ENCODE data around the gene ZFP69. TPM values are rescaled to one million over a fixed set of nuclear protein-coding genes. Genes with fewer than 3 reads are reported as not detected.
A peak's percentile ranks its signal among the peaks of the same experiment; 100 is the strongest.

Gene ZFP69
- total RNA-seq, 4 donors from 2014 or later = 0.92 to 4.8 (median 3.0) TPM

DNA sequence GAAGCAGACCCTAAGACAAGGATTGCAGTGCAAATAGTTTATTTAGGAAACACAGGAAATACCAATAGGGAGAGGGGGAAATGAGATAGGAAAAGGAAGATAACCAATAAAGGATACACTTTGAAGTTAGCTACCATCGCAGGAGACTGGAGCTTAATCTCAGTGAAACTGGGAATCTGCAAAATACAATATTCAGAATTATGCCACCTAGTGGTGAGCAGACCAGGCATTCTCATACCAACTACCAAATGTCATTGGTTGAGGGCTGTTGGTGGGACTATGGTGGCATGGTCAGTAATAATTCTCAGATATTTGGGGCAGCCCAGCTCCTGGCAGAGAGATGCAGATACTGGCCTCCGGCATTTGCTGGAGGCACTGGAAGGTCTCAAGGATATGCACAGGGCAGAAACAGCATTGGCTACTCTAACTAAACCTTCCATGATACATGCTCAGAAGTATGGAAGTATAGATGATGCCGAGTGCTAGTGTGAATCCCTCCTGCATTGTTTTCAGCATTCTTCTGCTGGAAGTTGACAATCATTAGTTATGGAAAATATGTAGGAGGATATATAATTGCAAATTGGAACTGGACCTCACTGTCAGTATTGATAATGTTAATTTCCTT, 38.6 kb upstream of the ZFP69 start:
- no peak overlapping the region for H3K4me3 ChIP-seq (replicated peaks in 1 of 3)
- intact Hi-C loops (cut with DNase I) = no loop called here
- H3K36me3 ChIP-seq = no peaks in the 10 kb centered on the region
- 76 to 78% methylated on average over 3 of the region's 3 CpGs for WGBS, 2 donors
- H3K27ac ChIP-seq = no peak overlapping the region
- H3K4me1 ChIP-seq = peaks cover 0 to 4% of the 10 kb centered on the region in 2 donors
- H3K27me3 ChIP-seq = no peaks in the 10 kb centered on the region
- TF ChIP-seq, protein P1, sequence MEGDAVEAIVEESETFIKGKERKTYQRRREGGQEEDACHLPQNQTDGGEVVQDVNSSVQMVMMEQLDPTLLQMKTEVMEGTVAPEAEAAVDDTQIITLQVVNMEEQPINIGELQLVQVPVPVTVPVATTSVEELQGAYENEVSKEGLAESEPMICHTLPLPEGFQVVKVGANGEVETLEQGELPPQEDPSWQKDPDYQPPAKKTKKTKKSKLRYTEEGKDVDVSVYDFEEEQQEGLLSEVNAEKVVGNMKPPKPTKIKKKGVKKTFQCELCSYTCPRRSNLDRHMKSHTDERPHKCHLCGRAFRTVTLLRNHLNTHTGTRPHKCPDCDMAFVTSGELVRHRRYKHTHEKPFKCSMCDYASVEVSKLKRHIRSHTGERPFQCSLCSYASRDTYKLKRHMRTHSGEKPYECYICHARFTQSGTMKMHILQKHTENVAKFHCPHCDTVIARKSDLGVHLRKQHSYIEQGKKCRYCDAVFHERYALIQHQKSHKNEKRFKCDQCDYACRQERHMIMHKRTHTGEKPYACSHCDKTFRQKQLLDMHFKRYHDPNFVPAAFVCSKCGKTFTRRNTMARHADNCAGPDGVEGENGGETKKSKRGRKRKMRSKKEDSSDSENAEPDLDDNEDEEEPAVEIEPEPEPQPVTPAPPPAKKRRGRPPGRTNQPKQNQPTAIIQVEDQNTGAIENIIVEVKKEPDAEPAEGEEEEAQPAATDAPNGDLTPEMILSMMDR (IDR thresholded peaks at IDR 0.05) = peak in 5 of 6 experiments; percentile 5 to 48 (median 24)
- TF ChIP-seq POLR2A (IDR thresholded peaks at IDR 0.05) = no peak
- H3K9me3 ChIP-seq = no peaks in the 10 kb centered on the region
- no peak for DNase-seq

DNA sequence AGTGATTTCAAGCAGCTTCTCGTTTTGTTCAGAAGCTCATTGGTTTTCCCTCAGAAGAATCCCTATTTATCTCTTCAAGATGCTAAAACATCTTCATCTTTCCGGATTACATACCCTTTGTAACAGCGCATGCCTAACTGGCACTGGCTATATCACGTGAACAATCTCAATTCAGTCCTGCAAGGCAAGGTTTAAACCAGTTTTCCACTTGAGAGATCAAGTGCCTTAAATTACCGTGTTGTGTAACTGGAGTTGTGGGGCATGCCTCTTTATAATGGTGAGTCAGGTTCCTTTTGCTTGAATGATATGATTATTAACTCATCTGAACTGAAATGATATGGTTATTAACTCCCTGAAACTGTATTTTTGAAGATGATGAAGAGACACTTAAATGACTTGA, 37.8 kb upstream of the ZFP69 start:
- Histone ChIP-seq H3K36me3 (no peaks in the 10 kb centered on the region), H3K9me3 (no peaks in the 10 kb centered on the region), H3K27ac (no peak overlapping the region), H3K27me3 (no peaks in the 10 kb centered on the region), H3K4me3 (replicated peaks in 1 of 3) (no peak overlapping the region), H3K4me1 (peaks cover 0 to 4% of the 10 kb centered on the region in 2 donors)
- DNase-seq = peak; percentile 37 to 42
- intact Hi-C loops (cut with DNase I) = no loop called here
- TF ChIP-seq POLR2A (IDR thresholded peaks at IDR 0.05) = no peak
- TF ChIP-seq, protein P1 (IDR thresholded peaks at IDR 0.05) = no peak
- 36 to 53% methylated on average over 5 of the region's 5 CpGs for WGBS, 2 donors

DNA sequence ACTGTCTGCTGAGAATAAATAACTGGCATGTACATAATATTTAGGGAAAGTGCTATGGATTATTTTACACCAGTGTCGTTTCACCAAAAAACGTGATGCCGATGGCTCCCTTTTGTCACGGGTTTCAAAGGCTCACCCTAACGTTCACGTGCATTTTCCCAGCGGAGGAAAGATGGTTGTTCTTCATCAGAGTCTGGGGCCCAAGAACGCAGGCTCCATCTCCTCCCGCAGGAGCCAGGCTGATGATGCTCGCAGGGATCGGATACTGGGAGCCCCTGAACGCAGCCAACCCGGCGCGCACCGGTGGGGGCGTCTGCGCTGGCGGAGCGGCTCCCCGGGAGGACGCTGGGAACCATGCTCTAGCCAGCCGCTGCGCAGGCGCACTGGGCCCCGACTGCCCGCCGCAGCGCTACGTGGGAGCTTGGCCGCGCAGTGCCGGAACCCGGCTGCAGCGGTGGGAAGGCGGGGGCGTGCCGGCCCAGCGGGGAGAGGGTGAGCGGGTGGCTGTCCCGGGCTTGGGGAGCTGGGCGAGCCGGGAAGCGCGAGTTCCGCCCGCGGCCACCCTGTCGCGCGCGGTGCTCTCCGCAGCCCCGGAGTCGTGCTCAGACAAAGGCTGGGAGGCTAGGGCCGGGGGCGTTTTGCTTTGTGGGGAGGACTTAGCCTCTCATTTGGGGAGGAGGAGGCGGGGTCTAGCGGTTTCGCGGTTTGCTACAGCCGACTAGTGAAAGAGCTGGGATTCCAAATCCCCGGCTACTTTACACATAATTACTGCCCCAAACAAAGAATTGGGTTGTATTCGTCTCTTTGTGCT, 27.2 kb upstream of the ZFP69 start, which contains the start of gene ZFP69B:
TSS of gene ZFP69B (plus strand) at position 793 of the 811 bp plus-strand sequence. CDS start 486 bp downstream, outside the sequence.
- Histone ChIP-seq H3K4me1 (peaks cover 0 to 6% of the 10 kb centered on the region in 2 donors), H3K4me3 (replicated peaks in 1 of 3) (peak within 1 kb of the TSS; percentile 29 to 61 (median 35)), H3K27ac (peak within 1 kb of the TSS; percentile 16 to 54 (median 16)), H3K9me3 (no peaks in the 10 kb centered on the region), H3K36me3 (no peaks in the 10 kb centered on the region), H3K27me3 (no peaks in the 10 kb centered on the region)
- intact Hi-C loops (cut with DNase I) = no loop called here
- TF ChIP-seq, protein P1 (IDR thresholded peaks at IDR 0.05) = no peak
- peak in 1 of 2 donors; percentile 71 for TF ChIP-seq POLR2A (IDR thresholded peaks at IDR 0.05)
- 1% methylated on average over 27 to 31 of the region's 64 CpGs for WGBS, 2 donors
- peak; percentile 90 to 92 for DNase-seq

DNA sequence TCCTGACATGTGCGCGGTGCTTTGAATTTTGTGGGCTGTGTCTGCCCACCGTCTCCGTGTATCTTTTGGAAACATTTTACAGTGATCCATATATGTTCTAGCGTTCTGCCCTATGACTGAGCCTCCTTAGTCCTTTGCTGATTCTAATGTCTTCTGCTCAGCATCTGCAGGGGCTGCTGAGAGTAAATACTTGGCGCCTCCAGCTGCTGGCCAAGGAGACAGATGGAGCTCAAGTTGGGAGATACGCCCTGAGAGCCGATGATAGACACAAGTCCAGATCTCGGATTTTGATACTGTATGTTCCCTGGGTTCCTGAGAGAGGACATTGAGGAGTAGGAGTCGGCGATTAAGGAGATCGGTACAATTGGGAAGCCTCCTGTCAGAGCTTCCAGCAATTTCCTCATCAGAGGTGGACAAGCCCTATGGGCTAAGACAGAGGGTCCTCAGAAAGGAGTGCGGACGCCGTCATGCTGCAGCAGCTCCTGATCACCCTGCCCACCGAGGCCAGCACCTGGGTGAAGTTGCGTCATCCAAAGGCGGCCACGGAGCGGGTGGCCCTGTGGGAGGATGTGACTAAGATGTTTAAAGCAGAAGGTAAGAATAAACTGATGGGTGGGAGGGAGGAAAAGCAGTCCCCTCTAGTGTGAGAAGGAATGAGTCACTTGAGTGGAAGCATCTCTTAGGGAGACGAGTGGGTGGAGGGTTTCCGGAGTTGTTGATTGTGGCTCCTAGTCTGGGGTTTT, 26.4 kb upstream of the ZFP69 start:
- peak overlapping the region in 2 of 3 donors; percentile 16 to 54 for H3K27ac ChIP-seq
- intact Hi-C loops (cut with DNase I) = no loop called here
- DNase-seq = peak; percentile 11 to 12
- peak overlapping the region; percentile 29 to 61 (median 35) for H3K4me3 ChIP-seq (replicated peaks in 1 of 3)
- H3K4me1 ChIP-seq = peaks cover 0 to 6% of the 10 kb centered on the region in 2 donors
- WGBS, 2 donors = 19 to 22% methylated on average over 22 of the region's 22 CpGs
- no peaks in the 10 kb centered on the region for H3K9me3 ChIP-seq
- H3K27me3 ChIP-seq = no peaks in the 10 kb centered on the region
- TF ChIP-seq, protein P1 (IDR thresholded peaks at IDR 0.05) = no peak
- no peak for TF ChIP-seq POLR2A (IDR thresholded peaks at IDR 0.05)
- no peaks in the 10 kb centered on the region for H3K36me3 ChIP-seq

Data from thyroid gland (tissue), 4 donors.